ENCODE results near the gene HAUS5. TPM values are rescaled to one million over a fixed set of nuclear protein-coding genes. Genes with fewer than 3 reads are reported as not detected.
"Not testable (repeated sequence)": the region's sequence is repeated elsewhere in the genome, so short reads cannot be mapped to it uniquely, and the experiment has no call there.

The HAUS5 gene
- total RNA-seq, 1 donor from 2014 or later = 12.3 TPM

- Histone ChIP-seq H3K36me3 (ENCODE audit: control insufficient read depth, insufficient read depth, low read length) (no peaks in the 10 kb centered on the region), H3K4me3 (ENCODE audit: low read depth, low read length) (no peak overlapping the region), H3K27me3 (ENCODE audit: control insufficient read depth, insufficient read depth, low read length) (no peaks in the 10 kb centered on the region)
- TF ChIP-seq CTCF (IDR thresholded peaks at IDR 0.05; ENCODE audit: insufficient read depth, low read length, poor library complexity, severe bottlenecking) = no peak
- DNase-seq (ENCODE audit: low read depth) = no peak
Observed at GRCh38 chr19:35587321-35587720, 25.2 kb upstream of the HAUS5 start.

GRCh38 chr19:35590875-35591274 lies 21.7 kb upstream of the HAUS5 start:
- no peaks in the 10 kb centered on the region for H3K27me3 ChIP-seq (ENCODE audit: control insufficient read depth, insufficient read depth, low read length)
- no peak for TF ChIP-seq CTCF (IDR thresholded peaks at IDR 0.05; ENCODE audit: insufficient read depth, low read length, poor library complexity, severe bottlenecking)
- H3K4me3 ChIP-seq (ENCODE audit: low read depth, low read length) = no peak overlapping the region
- no peak for DNase-seq (ENCODE audit: low read depth)
- no peaks in the 10 kb centered on the region for H3K36me3 ChIP-seq (ENCODE audit: control insufficient read depth, insufficient read depth, low read length)

GRCh38 chr19:35592226-35592625 lies 20.3 kb upstream of the HAUS5 start:
- DNase-seq (ENCODE audit: low read depth) = no peak
- Histone ChIP-seq H3K4me3 (ENCODE audit: low read depth, low read length) (no peak overlapping the region), H3K36me3 (ENCODE audit: control insufficient read depth, insufficient read depth, low read length) (no peaks in the 10 kb centered on the region), H3K27me3 (ENCODE audit: control insufficient read depth, insufficient read depth, low read length) (no peaks in the 10 kb centered on the region)
- peak; percentile 40 for TF ChIP-seq CTCF (IDR thresholded peaks at IDR 0.05; ENCODE audit: insufficient read depth, low read length, poor library complexity, severe bottlenecking)

GRCh38 chr19:35595026-35595425 lies 17.5 kb upstream of the HAUS5 start:
- not testable (repeated sequence) for H3K27me3 ChIP-seq (ENCODE audit: control insufficient read depth, insufficient read depth, low read length); DNase-seq (ENCODE audit: low read depth); H3K4me3 ChIP-seq (ENCODE audit: low read depth, low read length); H3K36me3 ChIP-seq (ENCODE audit: control insufficient read depth, insufficient read depth, low read length)

GRCh38 chr19:35595928-35596327 lies 16.6 kb upstream of the HAUS5 start:
- no peak for TF ChIP-seq CTCF (IDR thresholded peaks at IDR 0.05; ENCODE audit: insufficient read depth, low read length, poor library complexity, severe bottlenecking)
- DNase-seq (ENCODE audit: low read depth) = no peak
- Histone ChIP-seq H3K4me3 (ENCODE audit: low read depth, low read length) (no peak overlapping the region), H3K36me3 (ENCODE audit: control insufficient read depth, insufficient read depth, low read length) (no peaks in the 10 kb centered on the region), H3K27me3 (ENCODE audit: control insufficient read depth, insufficient read depth, low read length) (no peaks in the 10 kb centered on the region)

GRCh38 chr19:35596366-35596999 lies 16.1 kb upstream of the HAUS5 start:
- no peaks in the 10 kb centered on the region for H3K36me3 ChIP-seq (ENCODE audit: control insufficient read depth, insufficient read depth, low read length)
- no peak overlapping the region for H3K4me3 ChIP-seq (ENCODE audit: low read depth, low read length)
- no peak for DNase-seq (ENCODE audit: low read depth)
- no peak for TF ChIP-seq CTCF (IDR thresholded peaks at IDR 0.05; ENCODE audit: insufficient read depth, low read length, poor library complexity, severe bottlenecking)
- H3K27me3 ChIP-seq (ENCODE audit: control insufficient read depth, insufficient read depth, low read length) = no peaks in the 10 kb centered on the region
